T follicular helper cell (primary cell): Measurements from ENCODE around the gene RIF1.

Source experiments
- DNase-seq: peaks from one replicate; pipeline ENCODE4 v3.0.0-alpha.2; 2020; ENCODE audit warnings: low read depth

RIF1 gene

DNA sequence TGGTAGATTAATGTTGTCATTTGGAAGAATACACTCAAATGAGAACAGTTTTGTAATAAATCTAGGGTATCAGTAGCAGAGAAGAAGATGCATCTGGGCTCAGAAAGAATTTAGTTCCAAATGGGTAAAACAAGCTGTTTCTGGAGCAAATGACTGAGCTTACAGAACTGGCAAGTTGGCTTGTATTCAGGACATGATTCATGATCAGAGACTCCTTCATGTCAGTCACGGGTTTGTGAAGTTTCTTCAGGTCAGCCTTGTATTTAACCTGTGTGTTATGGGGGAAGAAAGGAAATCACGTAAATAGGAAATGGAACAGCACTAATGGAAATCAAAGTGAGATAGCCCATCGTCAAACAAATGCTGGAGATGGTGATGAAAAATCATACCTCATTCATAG lies 109.1 kb downstream of the RIF1 start:
- no peak for DNase-seq

- no peak for DNase-seq
Observed at GRCh38 chr2:151520976-151521375, 111.3 kb downstream of the RIF1 start.

DNA sequence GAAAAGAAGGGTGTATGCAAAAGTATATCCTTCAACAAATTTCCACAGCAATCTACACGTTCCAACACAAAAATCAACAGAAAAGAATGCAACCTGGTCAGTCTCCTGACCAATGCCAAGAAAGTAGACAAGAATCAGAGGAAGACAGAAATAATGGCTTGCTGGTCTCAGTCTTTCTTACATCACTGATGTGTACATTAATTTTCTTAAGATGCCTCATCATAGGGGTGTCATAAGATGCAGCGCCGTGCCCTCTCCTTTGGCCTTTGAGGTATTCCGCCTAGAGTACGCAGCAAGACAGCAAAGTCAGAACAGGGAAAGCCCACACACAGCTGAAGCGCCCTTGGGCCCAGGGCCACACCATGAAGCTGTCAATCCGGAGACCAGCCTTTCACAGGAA lies 112.9 kb downstream of the RIF1 start:
- DNase-seq: no peak

- DNase-seq: no peak
Observed at GRCh38 chr2:151523850-151524249, 114.1 kb downstream of the RIF1 start.

DNA sequence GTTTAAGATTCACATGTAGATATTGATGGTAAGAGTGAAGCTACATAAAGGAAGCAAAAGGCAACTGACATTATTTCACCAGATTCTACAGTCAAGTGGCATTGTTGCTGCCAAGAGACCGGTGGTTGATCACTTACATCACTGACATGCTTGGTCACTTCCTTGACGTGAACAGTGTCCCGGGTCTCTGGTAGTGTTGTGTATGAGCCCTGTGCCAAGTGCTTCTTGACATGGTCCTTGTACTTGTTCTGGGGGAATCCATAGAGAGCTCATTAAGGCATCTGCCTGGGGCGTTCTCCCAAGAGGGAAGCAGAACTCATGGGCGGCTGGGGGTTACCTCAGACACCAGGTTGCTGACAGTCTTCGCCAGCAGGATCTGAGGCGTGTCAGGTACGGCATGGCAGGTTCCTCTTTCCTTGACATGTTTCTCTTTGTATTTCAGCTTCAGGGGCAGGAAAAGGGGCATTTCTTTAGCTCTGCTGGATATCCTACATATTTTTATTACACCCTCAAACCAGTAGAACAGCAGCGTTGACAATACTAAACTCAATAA lies 116.2 kb downstream of the RIF1 start:
- DNase-seq: no peak

DNA sequence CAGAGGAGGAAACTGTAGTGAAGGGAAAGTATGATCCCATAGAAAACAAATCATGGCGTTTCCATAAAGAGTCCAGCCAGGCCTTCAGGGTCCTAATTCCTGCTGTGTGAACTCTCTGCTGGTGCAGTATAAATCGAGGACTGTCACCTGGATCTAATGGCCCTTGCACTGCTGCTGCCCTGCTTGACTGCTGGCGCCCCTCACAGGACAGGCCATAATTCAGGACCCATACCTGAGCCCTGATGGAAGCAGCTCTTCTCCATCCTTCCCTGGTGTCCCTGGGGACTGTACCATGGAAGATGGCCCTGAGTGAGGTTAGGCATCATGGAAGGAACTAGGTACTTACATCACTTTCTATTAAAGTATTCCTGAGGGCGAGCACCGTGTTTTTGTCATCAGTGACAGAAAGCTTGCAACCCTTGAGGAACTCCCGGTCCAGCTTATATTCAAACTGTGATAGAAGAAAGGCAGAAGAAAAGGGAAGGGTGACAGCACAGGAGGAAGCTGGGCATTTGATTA lies 116.9 kb downstream of the RIF1 start:
- no peak for DNase-seq
